H9 (cell line): ENCODE measurements around the gene LZTFL1. TPM values are rescaled to one million over a fixed set of nuclear protein-coding genes. Genes with fewer than 3 reads are reported as not detected.

Source experiments
- DNase-seq: peaks from one replicate; pipeline ENCODE4 v3.0.0-alpha.2; 2017
- H2AFZ ChIP-seq: one replicate; pipeline ENCODE4 v1.6.1; 2013; ENCODE audit warnings: mild to moderate bottlenecking, low read length, control low read depth, moderate library complexity
- H2AK5ac ChIP-seq: 2 replicates; pipeline ENCODE4 v1.6.1; 2013; ENCODE audit warnings: low read length, control low read depth, mixed read lengths; ENCODE audit not compliant: insufficient read length
- H2BK120ac ChIP-seq: one replicate; pipeline ENCODE4 v1.6.1; 2013; ENCODE audit warnings: low read depth, mild to moderate bottlenecking, low read length, control low read depth, inconsistent platforms; ENCODE audit not compliant: poor library complexity, severe bottlenecking
- H2BK12ac ChIP-seq: 2 replicates; pipeline ENCODE4 v1.6.1; 2013; ENCODE audit warnings: low read length, control low read depth, mixed read lengths, low read depth; ENCODE audit not compliant: insufficient read length
- H2BK15ac ChIP-seq: 2 replicates; pipeline ENCODE4 v1.6.1; 2013; ENCODE audit warnings: low read depth, low read length, control low read depth
- H2BK20ac ChIP-seq: one replicate; pipeline ENCODE4 v1.6.1; 2013; ENCODE audit warnings: low read depth, mild to moderate bottlenecking, low read length, control low read depth, inconsistent platforms; ENCODE audit not compliant: poor library complexity, severe bottlenecking
- H2BK5ac ChIP-seq: 2 replicates; pipeline ENCODE4 v1.6.1; 2013; ENCODE audit warnings: low read length, control low read depth, mixed read lengths; ENCODE audit not compliant: insufficient read length
- H3K14ac ChIP-seq: 2 replicates; pipeline ENCODE4 v1.6.1; 2013; ENCODE audit warnings: low read length, control low read depth; ENCODE audit not compliant: insufficient read depth
- H3K18ac ChIP-seq: 2 replicates; pipeline ENCODE4 v1.6.1; 2013; ENCODE audit warnings: low read depth, mild to moderate bottlenecking, mixed read lengths, low read length, control low read depth; ENCODE audit not compliant: insufficient read length
- H3K23ac ChIP-seq: 2 replicates; pipeline ENCODE4 v1.6.1; 2013; ENCODE audit warnings: low read length, control low read depth, mixed read lengths, low read depth; ENCODE audit not compliant: insufficient read length
- H3K23me2 ChIP-seq: 2 replicates; pipeline ENCODE4 v1.6.1; 2013; ENCODE audit warnings: low read depth, mild to moderate bottlenecking, mixed read lengths, low read length, control low read depth; ENCODE audit not compliant: insufficient read length, poor library complexity, severe bottlenecking
- H3K27ac ChIP-seq: 2 replicates; pipeline ENCODE4 v1.5.1; 2013; ENCODE audit warnings: low read length, control low read depth, mixed read lengths, low read depth; ENCODE audit not compliant: insufficient read length
- H3K27me3 ChIP-seq: 2 replicates; pipeline ENCODE4 v1.6.1; 2013; ENCODE audit warnings: low read length, control low read depth, inconsistent platforms; ENCODE audit not compliant: insufficient read depth
- H3K4ac ChIP-seq: 2 replicates; pipeline ENCODE4 v1.6.1; 2013; ENCODE audit warnings: low read depth, mild to moderate bottlenecking, control low read depth, inconsistent platforms, low read length, moderate library complexity
- H3K4me1 ChIP-seq: 2 replicates; pipeline ENCODE4 v1.6.1; 2013; ENCODE audit warnings: low read length, control low read depth, inconsistent platforms; ENCODE audit not compliant: insufficient read depth
- H3K4me2 ChIP-seq: 2 replicates; pipeline ENCODE4 v1.6.1; 2013; ENCODE audit warnings: low read length, control low read depth, mixed read lengths; ENCODE audit not compliant: insufficient read length, insufficient read depth
- H3K56ac ChIP-seq: 2 replicates; pipeline ENCODE4 v1.6.1; 2013; ENCODE audit warnings: low read depth, mild to moderate bottlenecking, mixed read lengths, low read length, control low read depth; ENCODE audit not compliant: insufficient read length
- H3K79me1 ChIP-seq: 2 replicates; pipeline ENCODE4 v1.6.1; 2013; ENCODE audit warnings: low read depth, mild to moderate bottlenecking, moderate library complexity, low read length, control low read depth, inconsistent platforms; ENCODE audit not compliant: insufficient read depth, poor library complexity, severe bottlenecking
- H3K79me2 ChIP-seq: 2 replicates; pipeline ENCODE4 v1.6.1; 2013; ENCODE audit warnings: low read length, control low read depth, inconsistent platforms; ENCODE audit not compliant: insufficient read depth
- H3K9ac ChIP-seq: 2 replicates; pipeline ENCODE4 v1.6.1; 2013; ENCODE audit warnings: low read length, control low read depth, mixed read lengths; ENCODE audit not compliant: insufficient read length; ENCODE audit errors: extremely low read depth
- H3K9me3 ChIP-seq: one replicate; pipeline ENCODE4 v1.6.1; 2013; ENCODE audit warnings: low read depth, low read length, inconsistent platforms; ENCODE audit not compliant: control insufficient read depth
- H3T11ph ChIP-seq: one replicate; pipeline ENCODE4 v1.6.1; 2013; ENCODE audit warnings: mild to moderate bottlenecking, low read length, control low read depth, inconsistent platforms
- H4K20me1 ChIP-seq: one replicate; pipeline ENCODE4 v1.6.1; 2013; ENCODE audit not compliant: control insufficient read depth, insufficient read length, insufficient read depth
- H4K5ac ChIP-seq: 2 replicates; pipeline ENCODE4 v1.6.1; 2013; ENCODE audit warnings: low read depth, mild to moderate bottlenecking, mixed read lengths, low read length, control low read depth; ENCODE audit not compliant: insufficient read length
- H4K8ac ChIP-seq: replicated peaks from 2 replicates; pipeline ENCODE4 v1.6.1; 2013; ENCODE audit warnings: low read length, control low read depth, mixed read lengths, low read depth; ENCODE audit not compliant: insufficient read length
- H4K91ac ChIP-seq: 2 replicates; pipeline ENCODE4 v1.6.1; 2013; ENCODE audit warnings: low read depth, mild to moderate bottlenecking, moderate library complexity, mixed read lengths, low read length, control low read depth; ENCODE audit not compliant: insufficient read length
- H3K27ac Mint-ChIP-seq, 3 experiments: 2 replicates in 2 of 3; 3 replicates in 1 of 3; pipeline ENCODE4 v1.8.0; 2020 to 2021; ENCODE audit warnings: mixed read lengths in 3 of 3, mild to moderate bottlenecking in 1 of 3, moderate library complexity in 1 of 3
- H3K27me3 Mint-ChIP-seq: 2 replicates; pipeline ENCODE4 v1.8.0; 2021; ENCODE audit warnings: low read depth, mild to moderate bottlenecking, moderate library complexity, mixed read lengths
- H3K36me3 Mint-ChIP-seq, 3 experiments: 2 replicates in 2 of 3; 3 replicates in 1 of 3; pipeline ENCODE4 v1.8.0; 2020 to 2021; ENCODE audit warnings: low read depth in 3 of 3, mixed read lengths in 3 of 3; ENCODE audit not compliant: insufficient read depth in 1 of 3
- H3K4me1 Mint-ChIP-seq, 2 experiments: 2 replicates each; pipeline ENCODE4 v1.8.0; 2020; ENCODE audit warnings: mixed read lengths in 2 of 2
- H3K4me3 Mint-ChIP-seq, 2 experiments: 2 replicates in 1 of 2; 3 replicates in 1 of 2; pipeline ENCODE4 v1.8.0; 2020 to 2021; ENCODE audit warnings: mild to moderate bottlenecking in 2 of 2, mixed read lengths in 2 of 2, moderate library complexity in 1 of 2
- H3K9me3 Mint-ChIP-seq, 2 experiments: 2 replicates in 1 of 2; 3 replicates in 1 of 2; pipeline ENCODE4 v1.8.0; 2020; ENCODE audit warnings: mild to moderate bottlenecking in 2 of 2, mixed read lengths in 2 of 2, moderate library complexity in 1 of 2
- WGBS: extraction: QIAGEN DNeasy Blood & Tissue Kit; methylation state at CpG from one replicate; pipeline ENCODE4 v1.1.7; 2013; ENCODE audit warnings: missing lambda C conversion rate, low lambda C conversion rate, mixed read lengths; ENCODE audit not compliant: insufficient read length; ENCODE audit errors: extremely low coverage; 5-methylcytosine and 5-hydroxymethylcytosine counted together
- total RNA-seq: library from RNA; stranded (reverse); gene quantifications from 2 replicates; pipeline ENCODE4 v1.2.1, GENCODE V29; 2021
- TF ChIP-seq, protein P1 (sequence below): fragments of 200-600 bp; sonication (generic); conservative IDR thresholded peaks from 3 replicates; pipeline ENCODE4 v1.8.0; 2021; ENCODE audit warnings: antibody characterized with exemption, mild to moderate bottlenecking

LZTFL1 gene
- total RNA-seq, 1 experiment from 2014 or later = 12.2 TPM

DNA sequence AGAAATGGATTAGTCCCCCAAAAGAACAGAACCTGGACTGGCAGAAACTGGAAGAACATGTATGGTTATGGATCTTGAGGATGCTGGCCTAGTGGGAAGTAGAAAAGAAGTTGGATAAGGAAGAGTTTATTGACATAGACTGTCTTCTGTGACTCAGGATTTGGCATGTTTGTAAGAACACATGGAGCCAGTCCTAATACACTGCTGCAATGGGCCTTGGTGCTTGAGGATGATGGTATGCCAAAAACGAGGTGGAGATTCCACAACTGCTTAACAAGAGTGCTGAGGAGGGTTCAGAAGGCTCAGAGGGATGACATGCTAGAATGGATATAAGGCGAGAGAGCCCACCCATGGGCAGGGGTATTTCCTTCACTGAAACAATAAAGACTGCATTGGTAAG, 22.4 kb downstream of the LZTFL1 start:
- Histone ChIP-seq H2BK15ac (no peak overlapping the region), H4K5ac (no peak overlapping the region), H3K18ac (no peak overlapping the region), H3K4me1 (no peaks in the 10 kb centered on the region), H3K79me2 (no peaks in the 10 kb centered on the region), H2AK5ac (no peak overlapping the region), H3K23me2 (no peaks in the 10 kb centered on the region), H3K9me3 (no peaks in the 10 kb centered on the region), H3K79me1 (no peaks in the 10 kb centered on the region), H2BK20ac (no peak overlapping the region), H2BK5ac (no peak overlapping the region), H3K4ac (no peak overlapping the region), H3K27ac (no peak overlapping the region), H3T11ph (no peak overlapping the region), H3K14ac (no peak overlapping the region), H4K91ac (no peak overlapping the region), H3K56ac (no peak overlapping the region), H3K23ac (no peak overlapping the region), H3K9ac (no peak overlapping the region), H3K4me2 (no peak overlapping the region), H2AFZ (no peak overlapping the region), H4K20me1 (no peaks in the 10 kb centered on the region), H4K8ac (no peak overlapping the region), H2BK12ac (no peak overlapping the region), H3K27me3 (no peaks in the 10 kb centered on the region), H2BK120ac (no peak overlapping the region)
- TF ChIP-seq, protein P1, sequence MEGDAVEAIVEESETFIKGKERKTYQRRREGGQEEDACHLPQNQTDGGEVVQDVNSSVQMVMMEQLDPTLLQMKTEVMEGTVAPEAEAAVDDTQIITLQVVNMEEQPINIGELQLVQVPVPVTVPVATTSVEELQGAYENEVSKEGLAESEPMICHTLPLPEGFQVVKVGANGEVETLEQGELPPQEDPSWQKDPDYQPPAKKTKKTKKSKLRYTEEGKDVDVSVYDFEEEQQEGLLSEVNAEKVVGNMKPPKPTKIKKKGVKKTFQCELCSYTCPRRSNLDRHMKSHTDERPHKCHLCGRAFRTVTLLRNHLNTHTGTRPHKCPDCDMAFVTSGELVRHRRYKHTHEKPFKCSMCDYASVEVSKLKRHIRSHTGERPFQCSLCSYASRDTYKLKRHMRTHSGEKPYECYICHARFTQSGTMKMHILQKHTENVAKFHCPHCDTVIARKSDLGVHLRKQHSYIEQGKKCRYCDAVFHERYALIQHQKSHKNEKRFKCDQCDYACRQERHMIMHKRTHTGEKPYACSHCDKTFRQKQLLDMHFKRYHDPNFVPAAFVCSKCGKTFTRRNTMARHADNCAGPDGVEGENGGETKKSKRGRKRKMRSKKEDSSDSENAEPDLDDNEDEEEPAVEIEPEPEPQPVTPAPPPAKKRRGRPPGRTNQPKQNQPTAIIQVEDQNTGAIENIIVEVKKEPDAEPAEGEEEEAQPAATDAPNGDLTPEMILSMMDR = no peak
- Mint-ChIP-seq H3K27ac (no peak overlapping the region), H3K9me3 (peaks cover 0 to 8% of the 10 kb centered on the region in 2 experiments; a peak in 3 of 5 replicates), H3K36me3 (peaks cover 0 to 5% (median 4%) of the 10 kb centered on the region in 3 experiments; a peak in 2 of 7 replicates), H3K4me1 (no peaks in the 10 kb centered on the region), H3K4me3 (no peak overlapping the region), H3K27me3 (no peaks in the 10 kb centered on the region)
- no CpG with 5 or more reads among the region's 2 CpGs for WGBS
- no peak for DNase-seq
